H1 (cell line): ENCODE measurements around the gene ACO1. TPM values are rescaled to one million over a fixed set of nuclear protein-coding genes. Genes with fewer than 3 reads are reported as not detected.

Experiments used
- CTCF ChIA-PET: fragments of 300-600 bp; sonication (Branson Sonifier 250); formaldehyde crosslinking; loops from one replicate; lab custom pipeline; 2021; ENCODE audit not compliant: partially characterized antibody; lab: Charles Lee
- POLR2A ChIA-PET: fragments of 300-600 bp; sonication (Branson Sonifier 250); formaldehyde crosslinking; loops from one replicate; lab custom pipeline; 2021; ENCODE audit warnings: inconsistent platforms; ENCODE audit not compliant: partially characterized antibody; lab: Charles Lee
- DNase-seq, 2 experiments: peaks; one replicate each; pipeline versions ENCODE4 v3.0.0 to v3.0.0-alpha.2; 2010 to 2022; ENCODE audit warnings: low spot score in 2 of 2, low read depth in 1 of 2, mixed read lengths in 1 of 2
- FAIRE-seq: peaks from 2 replicates; lab custom pipeline; 2011; peaks lifted over from hg19 to GRCh38; lab: Jason Lieb, UNC
- H2AFZ ChIP-seq: 2 replicates; pipeline ENCODE4 v1.8.1; 2012; ENCODE audit warnings: low read length, inconsistent platforms
- H2AK5ac ChIP-seq: 2 replicates; pipeline ENCODE4 v1.6.1; 2013; ENCODE audit warnings: low read depth, low read length
- H2BK120ac ChIP-seq: replicated peaks from 2 replicates; pipeline ENCODE3; 2013; ENCODE audit warnings: low read depth, low read length, inconsistent platforms
- H2BK12ac ChIP-seq: 2 replicates; pipeline ENCODE4 v1.6.1; 2013; ENCODE audit warnings: low read depth, low read length
- H2BK15ac ChIP-seq: 2 replicates; pipeline ENCODE4 v1.6.1; 2013; ENCODE audit warnings: low read length
- H2BK20ac ChIP-seq: 2 replicates; pipeline ENCODE4 v1.6.1; 2013; ENCODE audit warnings: low read length
- H2BK5ac ChIP-seq: 2 replicates; pipeline ENCODE4 v1.6.1; 2013; ENCODE audit warnings: low read depth, low read length
- H3K14ac ChIP-seq: 2 replicates; pipeline ENCODE4 v1.6.1; 2013; ENCODE audit warnings: inconsistent platforms; ENCODE audit not compliant: insufficient read length
- H3K18ac ChIP-seq: 2 replicates; pipeline ENCODE4 v1.6.1; 2013; ENCODE audit warnings: low read length; ENCODE audit errors: extremely low read depth
- H3K23ac ChIP-seq: 2 replicates; pipeline ENCODE4 v1.6.1; 2013; ENCODE audit warnings: inconsistent platforms; ENCODE audit not compliant: insufficient read length
- H3K23me2 ChIP-seq: 2 replicates; pipeline ENCODE4 v1.6.1; 2013; ENCODE audit warnings: low read depth, low read length
- H3K27ac ChIP-seq: 2 replicates; pipeline ENCODE4 v1.6.1; 2011; ENCODE audit warnings: low read depth, low read length, inconsistent platforms
- H3K27me3 ChIP-seq, 4 experiments: replicated peaks in 1 of 4; 1 replicate in 1 of 4; 2 replicates in 3 of 4; pipeline versions ENCODE4 v1.6.1 to v1.8.1; 2011 to 2013; ENCODE audit warnings: low read length in 3 of 4, mild to moderate bottlenecking in 3 of 4, inconsistent platforms in 2 of 4, mixed read lengths in 2 of 4, moderate library complexity in 1 of 4; ENCODE audit not compliant: control insufficient read depth in 3 of 4, insufficient read depth in 3 of 4; ENCODE audit errors: extremely low read depth in 1 of 4
- H3K36me3 ChIP-seq, 4 experiments: 2 replicates each; pipeline versions ENCODE4 v1.6.1 to v1.8.1; 2011 to 2013; ENCODE audit warnings: mild to moderate bottlenecking in 4 of 4, low read length in 3 of 4, moderate library complexity in 2 of 4, control low read depth in 1 of 4, inconsistent platforms in 1 of 4; ENCODE audit not compliant: insufficient read depth in 4 of 4, control insufficient read depth in 2 of 4
- H3K4ac ChIP-seq: replicated peaks from 2 replicates; pipeline ENCODE3; 2013; ENCODE audit warnings: low read length, low read depth, mixed read lengths, inconsistent platforms; ENCODE audit not compliant: insufficient read length
- H3K4me1 ChIP-seq, 4 experiments: replicated peaks in 1 of 4; 1 replicate in 1 of 4; 2 replicates in 3 of 4; pipeline versions ENCODE4 v1.6.1 to v1.8.1; 2011 to 2013; ENCODE audit warnings: low read length in 3 of 4, inconsistent platforms in 2 of 4, mixed read lengths in 1 of 4; ENCODE audit not compliant: insufficient read depth in 4 of 4, control insufficient read depth in 3 of 4
- H3K4me2 ChIP-seq, 2 experiments: 2 replicates each; pipeline versions ENCODE4 v1.6.1 to v1.8.1; 2011 to 2013; ENCODE audit warnings: low read depth in 2 of 2, low read length in 2 of 2, control low read depth in 1 of 2, inconsistent platforms in 1 of 2, mild to moderate bottlenecking in 1 of 2; ENCODE audit not compliant: insufficient read depth in 1 of 2
- H3K4me3 ChIP-seq, 4 experiments: fragments of 200-600, 300-600 bp in 1 of 4; sonication (generic), shearing (Covaris generic), sonication (Bioruptor Twin) in 1 of 4; 2 replicates each; pipeline versions ENCODE4 v1.5.1 to v1.8.1; 2011 to 2016; ENCODE audit warnings: low read length in 4 of 4, low read depth in 3 of 4, control low read depth in 2 of 4, inconsistent platforms in 2 of 4, mild to moderate bottlenecking in 2 of 4, mixed read lengths in 1 of 4, moderate library complexity in 1 of 4; ENCODE audit not compliant: insufficient read depth in 2 of 4; ENCODE audit errors: extremely low read depth in 1 of 4
- H3K56ac ChIP-seq: replicated peaks from 2 replicates; pipeline ENCODE3; 2013; ENCODE audit warnings: low read depth, mild to moderate bottlenecking, mixed read lengths, low read length, inconsistent platforms; ENCODE audit not compliant: insufficient read length
- H3K79me1 ChIP-seq: 2 replicates; pipeline ENCODE4 v1.6.1; 2013; ENCODE audit warnings: low read depth, low read length, control low read depth
- H3K79me2 ChIP-seq, 2 experiments: 2 replicates each; pipeline versions ENCODE4 v1.6.1 to v1.8.1; 2012 to 2013; ENCODE audit warnings: low read length in 2 of 2, mild to moderate bottlenecking in 2 of 2, inconsistent platforms in 1 of 2; ENCODE audit not compliant: insufficient read depth in 2 of 2, control insufficient read depth in 1 of 2
- H3K9ac ChIP-seq, 4 experiments: replicated peaks in 1 of 4; 1 replicate in 1 of 4; 2 replicates in 3 of 4; pipeline versions ENCODE4 v1.6.1 to v1.8.1; 2011 to 2013; ENCODE audit warnings: low read depth in 3 of 4, low read length in 3 of 4, control low read depth in 2 of 4, mild to moderate bottlenecking in 2 of 4, moderate library complexity in 2 of 4, inconsistent platforms in 1 of 4; ENCODE audit errors: extremely low read depth in 1 of 4
- H3K9me3 ChIP-seq, 2 experiments: 2 replicates each; pipeline versions ENCODE4 v1.6.1 to v1.8.1; 2012 to 2013; ENCODE audit warnings: mild to moderate bottlenecking in 2 of 2, moderate library complexity in 2 of 2, control low read depth in 1 of 2, inconsistent platforms in 1 of 2, low read depth in 1 of 2, low read length in 1 of 2, mixed read lengths in 1 of 2; ENCODE audit not compliant: insufficient read depth in 2 of 2
- H4K20me1 ChIP-seq, 2 experiments: replicated peaks in 1 of 2; 2 replicates each; pipeline versions ENCODE3 to v1.8.1; 2011 to 2013; ENCODE audit warnings: inconsistent platforms in 2 of 2, low read length in 2 of 2, mild to moderate bottlenecking in 1 of 2; ENCODE audit not compliant: insufficient read depth in 2 of 2, control insufficient read depth in 1 of 2
- H4K5ac ChIP-seq: 2 replicates; pipeline ENCODE4 v1.6.1; 2013; ENCODE audit warnings: low read length, low read depth, mixed read lengths, inconsistent platforms; ENCODE audit not compliant: insufficient read length
- H4K8ac ChIP-seq: 2 replicates; pipeline ENCODE4 v1.8.0; 2013; ENCODE audit warnings: mild to moderate bottlenecking, moderate library complexity, low read length, inconsistent platforms; ENCODE audit not compliant: insufficient read depth; ENCODE audit errors: extremely low read depth
- H4K91ac ChIP-seq: replicated peaks from 2 replicates; pipeline ENCODE3; 2013; ENCODE audit warnings: low read length, mixed read lengths, inconsistent platforms; ENCODE audit not compliant: insufficient read length
- ASH2L ChIP-seq: fragments of 200-600, 300-600 bp; sonication (generic); IDR thresholded peaks from one replicate; pipeline ENCODE4 v1.7.1; 2017; ENCODE audit warnings: low read length
- CBX5 ChIP-seq: fragments of 300-800, 300-1000 bp; sonication (generic); IDR thresholded peaks from 2 replicates; pipeline ENCODE4 v1.7.1; 2016; ENCODE audit warnings: antibody characterized with exemption, low read length, low read depth
- CHD2 ChIP-seq: IDR thresholded peaks from 2 replicates; pipeline ENCODE4 v1.6.1; 2012; ENCODE audit warnings: low read length, improper control_type of control experiment
- EGR1 ChIP-seq: IDR thresholded peaks from 2 replicates; pipeline ENCODE4 v1.6.1; 2011; ENCODE audit warnings: low read depth, low read length, borderline replicate concordance
- EP300 ChIP-seq, 2 experiments: IDR thresholded peaks; 1 replicate in 1 of 2; 2 replicates in 1 of 2; pipeline ENCODE4 v1.6.1; 2011 to 2012; ENCODE audit warnings: low read depth in 2 of 2, low read length in 2 of 2, mild to moderate bottlenecking in 2 of 2, borderline replicate concordance in 1 of 2, inconsistent platforms in 1 of 2, moderate library complexity in 1 of 2
- HDAC6 ChIP-seq: IDR thresholded peaks from one replicate; pipeline ENCODE4 v1.7.1; 2012; ENCODE audit warnings: low read depth, mild to moderate bottlenecking, inconsistent platforms, low read length, moderate library complexity
- KDM1A ChIP-seq: fragments of 200-600, 300-600 bp; sonication (generic); IDR thresholded peaks from 2 replicates; pipeline ENCODE4 v1.7.1; 2016; ENCODE audit warnings: mild to moderate bottlenecking, low read length, borderline replicate concordance
- KDM4A ChIP-seq: IDR thresholded peaks from one replicate; pipeline ENCODE4 v1.7.1; 2012; ENCODE audit warnings: low read depth, mild to moderate bottlenecking, moderate library complexity, low read length, inconsistent platforms; ENCODE audit not compliant: severe bottlenecking
- PHF8 ChIP-seq: fragments of 200-600 bp; sonication (generic); conservative IDR thresholded peaks from 2 replicates; pipeline ENCODE4 v1.7.1; 2012; ENCODE audit warnings: low read depth, mild to moderate bottlenecking, inconsistent platforms, low read length, moderate library complexity
- POU5F1 ChIP-seq: IDR thresholded peaks from 2 replicates; pipeline ENCODE4 v1.6.1; 2011; ENCODE audit warnings: low read depth, mild to moderate bottlenecking, low read length, moderate library complexity
- RNF2 ChIP-seq: fragments of 200-900, 300-1000 bp; sonication (generic); IDR thresholded peaks from 2 replicates; pipeline ENCODE4 v1.7.1; 2016; ENCODE audit warnings: borderline replicate concordance, low read depth, mild to moderate bottlenecking, antibody characterized with exemption, low read length; ENCODE audit not compliant: poor library complexity, severe bottlenecking; ENCODE audit errors: missing control alignments
- SP2 ChIP-seq: IDR thresholded peaks from 2 replicates; pipeline ENCODE4 v1.6.1; 2012; ENCODE audit warnings: mild to moderate bottlenecking, low read length, inconsistent platforms
- TAF1 ChIP-seq: IDR thresholded peaks from 2 replicates; pipeline ENCODE4 v1.6.1; 2011; ENCODE audit warnings: mild to moderate bottlenecking, low read depth, low read length
- TAF7 ChIP-seq: optimal IDR thresholded peaks from 2 replicates; pipeline ENCODE3; 2011; ENCODE audit warnings: low read depth, mild to moderate bottlenecking, inconsistent platforms, low read length, moderate library complexity, borderline replicate concordance
- YY1 ChIP-seq: IDR thresholded peaks from 2 replicates; pipeline ENCODE4 v1.6.1; 2011; ENCODE audit warnings: low read depth, mild to moderate bottlenecking, low read length
- ZNF274 ChIP-seq: IDR thresholded peaks from 2 replicates; pipeline ENCODE4 v1.7.0; 2012; ENCODE audit warnings: low read length, borderline replicate concordance; ENCODE audit errors: extremely low read depth
- polyA plus RNA-seq, 7 experiments: library from polyadenylated mRNA; depleted of rRNA in 3 of 7; stranded (reverse) in 5 of 7; unstranded in 2 of 7; fragments of >200 nt in 5 of 7; fragments of 200-250 nt in 2 of 7; gene quantifications; 1 replicate in 5 of 7; 2 replicates in 1 of 7; 4 replicates in 1 of 7; pipeline versions ENCODE4 v1.2.1 to v1.2.3, GENCODE V29; 2011 to 2013; ENCODE audit warnings: missing spikeins in 2 of 7, mixed read lengths in 2 of 7
- total RNA-seq: library from RNA; stranded (reverse); fragmentation: NEBNext Ultra II Directional; extraction: Animal tissue kit (Norgen Biotek cat#: 25700); gene quantifications from 2 replicates; pipeline ENCODE4 v1.2.1, GENCODE V29; 2021

ACO1 gene
- total and polyA plus RNA-seq, 2 of the 8 experiments (the other 6 are each of a cell fraction or from before 2014, with no cell fraction given), result 39.3 to 49.8 TPM

DNA sequence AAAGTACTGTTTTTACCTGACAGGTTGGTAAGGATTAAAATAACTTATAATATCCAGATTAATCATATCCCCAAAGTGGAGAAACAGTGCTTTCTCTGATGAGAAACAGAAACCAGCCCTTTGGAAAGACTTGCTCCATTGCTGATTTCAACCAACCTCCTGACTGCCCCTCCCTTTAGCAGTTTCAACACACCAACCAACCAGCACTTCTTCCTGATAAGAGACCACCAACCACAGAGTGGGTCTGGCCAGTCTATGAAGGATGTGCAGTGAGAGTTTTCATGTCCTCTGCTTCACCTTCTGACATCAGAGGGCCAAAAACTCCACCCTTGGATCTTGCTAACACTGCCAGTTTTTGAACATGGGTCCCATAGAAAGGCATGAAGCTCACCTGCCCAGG is 113.5 kb downstream of the ACO1 start:
- no peak for FAIRE-seq
- no peak overlapping the region for H2BK15ac ChIP-seq
- no peaks in the 10 kb centered on the region for H3K9me3 ChIP-seq
- TF ChIP-seq CHD2 (no peak), KDM1A (no peak), CBX5 (no peak), YY1 (no peak), KDM4A (no peak), TAF7 (no peak), SP2 (no peak), PHF8 (no peak), RNF2 (no peak), EGR1 (no peak), ASH2L (no peak), ZNF274 (no peak), HDAC6 (no peak), POU5F1 (no peak), EP300 (IDR thresholded peaks at IDR 0.05; ENCODE audit: borderline replicate concordance in 1 of 2, low read depth in 2 of 2, low read length in 2 of 2) (no peak), TAF1 (no peak)

More for the DNA sequence above, 113.5 kb downstream of the ACO1 start:
- Histone ChIP-seq H3K27me3 (no peaks in the 10 kb centered on the region), H4K8ac (no peak overlapping the region), H4K20me1 (no peaks in the 10 kb centered on the region), H3K14ac (no peak overlapping the region), H2BK120ac (no peak overlapping the region), H3K23me2 (no peaks in the 10 kb centered on the region), H2BK5ac (no peak overlapping the region), H3K56ac (no peak overlapping the region), H3K23ac (no peak overlapping the region), H3K4me1 (peaks cover 0 to 3% (median 0%) of the 10 kb centered on the region in 4 experiments; a peak in 1 of 7 replicates), H3K9ac (no peak overlapping the region), H2BK12ac (no peak overlapping the region), H4K91ac (no peak overlapping the region), H3K79me1 (no peaks in the 10 kb centered on the region), H3K27ac (no peak overlapping the region), H3K4me2 (no peak overlapping the region), H3K4me3 (no peak overlapping the region), H3K18ac (no peak overlapping the region), H3K4ac (no peak overlapping the region), H3K79me2 (no peaks in the 10 kb centered on the region), H2BK20ac (no peak overlapping the region), H2AFZ (no peak overlapping the region), H4K5ac (no peak overlapping the region), H3K36me3 (peaks cover 0 to 4% (median 3%) of the 10 kb centered on the region in 4 experiments; a peak in 3 of 8 replicates), H2AK5ac (no peak overlapping the region)
- POLR2A ChIA-PET, result interaction anchor here (0.8 to 1.4 kb wide), 3 partner anchors 28 to 528 kb away, joined by 3 read pairs; partner anchors contain the start of genes DNAJA1 and RIGI
- no peak for DNase-seq
- CTCF ChIA-PET, result no interaction called here
